Fibroblast of peridontal ligament (primary cell): ENCODE results near the gene STX1A.

ENCODE experiments used
- DNase-seq: peaks from one replicate; pipeline ENCODE4 v3.0.0-alpha.2; 2010; ENCODE audit errors: extremely low read depth

The STX1A gene

DNA sequence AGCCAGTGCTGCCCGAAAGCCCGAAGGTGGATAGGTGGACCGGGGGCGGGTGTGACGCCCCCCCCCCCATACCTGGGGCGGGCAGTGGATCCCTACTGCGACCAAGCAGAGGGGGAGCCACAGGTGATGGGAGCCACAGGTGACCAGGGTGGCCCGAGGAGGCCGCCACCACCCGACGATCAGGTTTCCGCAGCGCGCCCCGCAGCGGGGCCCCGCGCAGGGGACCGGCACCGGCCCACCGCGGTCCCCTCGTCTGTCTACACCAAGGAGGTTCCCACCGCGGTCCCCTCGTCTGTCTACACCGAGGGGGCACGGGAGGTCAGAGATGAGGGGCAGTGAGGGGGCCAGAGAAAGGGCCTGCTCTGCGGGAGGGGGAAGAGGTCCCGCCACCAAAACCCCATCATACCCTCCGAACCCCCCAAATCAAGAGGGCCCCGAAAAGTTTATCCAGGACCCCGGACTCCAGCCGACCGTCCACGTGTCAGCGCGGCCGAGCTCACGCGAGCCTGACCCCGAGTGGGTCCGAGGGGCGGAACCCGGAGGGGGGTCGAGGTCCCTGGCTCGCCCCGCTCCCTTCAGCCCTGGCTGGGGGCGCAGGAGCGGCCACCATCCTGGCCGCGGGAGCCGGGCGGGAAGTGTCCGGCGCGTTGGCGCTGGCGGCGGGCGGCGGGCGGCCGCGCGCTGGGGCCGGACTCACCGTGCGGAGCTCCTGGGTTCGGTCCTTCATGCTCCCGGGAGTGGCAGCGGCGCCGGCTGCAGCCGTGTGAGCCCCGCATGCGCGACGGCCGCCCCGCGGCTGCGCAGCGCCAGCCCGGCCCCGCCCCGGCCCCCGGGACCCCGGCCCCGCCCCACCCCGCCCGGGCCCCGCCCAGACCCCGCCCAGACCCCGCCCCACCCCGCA is at the start of gene STX1A:
Gene STX1A (minus strand): TSS at position 765 of the 901 bp plus-strand sequence. CDS start 38 bp downstream, at position 727.
- peak; percentile 45 for DNase-seq

DNA sequence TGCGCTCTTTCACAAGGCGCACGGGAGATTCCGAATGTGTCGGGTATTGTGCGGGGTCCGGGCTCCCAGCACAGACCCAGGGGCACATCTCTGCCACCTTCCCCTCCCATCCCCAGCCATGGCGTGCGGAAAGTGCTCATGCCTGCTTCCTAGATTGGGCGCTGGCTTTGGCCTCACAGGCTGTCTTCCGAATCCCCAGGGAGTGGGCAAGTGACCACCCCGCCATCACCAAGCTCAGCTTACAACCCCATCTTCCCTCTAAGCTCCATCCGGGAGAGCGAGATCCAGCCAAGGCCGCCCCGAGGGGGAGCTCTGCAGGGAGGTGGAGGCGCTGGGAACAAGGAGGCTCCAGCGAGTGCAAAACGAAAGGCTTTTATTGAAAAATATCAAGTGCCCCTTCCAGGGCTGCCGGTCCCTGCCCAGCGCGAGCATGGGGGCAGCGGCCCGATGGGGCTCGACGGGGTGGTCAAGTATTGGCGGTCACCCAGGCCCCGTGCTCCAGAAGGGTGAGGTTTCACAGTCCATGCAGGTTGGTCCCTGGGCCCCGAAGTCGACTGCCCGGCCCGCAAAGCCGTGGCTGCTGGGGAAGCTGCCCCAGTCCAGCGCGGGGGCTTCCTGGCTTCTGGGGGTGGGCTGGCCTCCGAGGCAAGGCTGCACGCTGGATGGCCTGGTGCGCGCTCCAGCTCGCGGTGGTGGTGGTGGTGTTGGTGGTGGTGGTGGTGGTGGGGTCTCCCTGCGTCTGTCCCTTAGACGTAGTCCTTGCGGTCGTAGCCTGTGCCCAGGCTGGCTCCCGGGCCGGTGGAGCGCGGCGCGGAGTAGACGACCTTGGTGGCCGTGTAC is 49.4 kb upstream of the STX1A start:
- DNase-seq: peak; percentile 3

DNA sequence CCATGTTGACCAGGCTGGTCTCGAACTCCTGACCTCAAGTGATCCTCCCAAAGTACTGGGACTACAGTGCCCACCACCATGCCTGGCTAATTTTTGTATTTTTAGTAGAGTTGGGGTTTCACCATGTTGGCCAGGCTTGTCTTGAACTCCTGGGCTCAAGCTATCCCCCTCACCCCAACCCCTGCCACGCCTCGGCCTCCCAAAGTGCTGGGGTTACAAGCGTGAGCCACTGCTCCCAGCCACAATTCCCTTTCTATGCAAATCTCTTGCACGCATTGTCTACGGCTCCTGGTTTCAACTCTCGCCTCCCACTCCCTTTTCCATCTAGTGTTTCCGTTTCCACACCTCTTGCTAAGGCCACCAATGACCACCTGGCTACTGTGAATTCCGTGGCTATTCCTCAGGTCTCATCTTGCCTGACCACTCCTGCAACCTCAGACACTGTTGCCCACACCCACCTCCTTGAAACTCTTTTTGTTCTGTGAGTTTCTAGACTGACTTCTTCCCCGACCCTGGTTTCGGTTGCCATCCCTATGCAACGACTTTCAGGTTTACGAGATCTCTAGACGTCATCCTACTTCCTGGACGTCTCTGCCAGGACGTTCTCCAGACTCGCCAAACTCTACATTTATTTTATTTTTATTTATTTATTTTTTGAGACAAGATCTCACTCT is 47.2 kb upstream of the STX1A start:
- DNase-seq: no peak

DNA sequence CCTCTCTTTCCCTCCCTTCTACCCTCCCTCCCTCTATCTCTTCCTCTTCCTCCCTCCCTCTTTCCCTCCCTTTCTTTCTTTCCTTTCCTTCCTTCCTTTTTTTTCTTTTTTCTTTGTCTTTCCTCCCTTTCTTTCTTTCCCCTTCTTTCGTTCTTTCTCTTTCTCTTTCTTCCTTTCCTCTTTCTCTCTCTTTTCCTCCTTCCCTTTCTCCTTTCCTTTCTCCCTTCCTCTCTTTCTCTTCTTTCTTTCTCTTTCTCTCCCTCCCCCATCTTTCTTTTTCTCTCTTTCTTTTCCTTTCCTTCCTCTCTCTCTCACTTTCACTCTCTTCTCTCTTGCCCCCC is 43.2 kb upstream of the STX1A start:
- no peak for DNase-seq

DNA sequence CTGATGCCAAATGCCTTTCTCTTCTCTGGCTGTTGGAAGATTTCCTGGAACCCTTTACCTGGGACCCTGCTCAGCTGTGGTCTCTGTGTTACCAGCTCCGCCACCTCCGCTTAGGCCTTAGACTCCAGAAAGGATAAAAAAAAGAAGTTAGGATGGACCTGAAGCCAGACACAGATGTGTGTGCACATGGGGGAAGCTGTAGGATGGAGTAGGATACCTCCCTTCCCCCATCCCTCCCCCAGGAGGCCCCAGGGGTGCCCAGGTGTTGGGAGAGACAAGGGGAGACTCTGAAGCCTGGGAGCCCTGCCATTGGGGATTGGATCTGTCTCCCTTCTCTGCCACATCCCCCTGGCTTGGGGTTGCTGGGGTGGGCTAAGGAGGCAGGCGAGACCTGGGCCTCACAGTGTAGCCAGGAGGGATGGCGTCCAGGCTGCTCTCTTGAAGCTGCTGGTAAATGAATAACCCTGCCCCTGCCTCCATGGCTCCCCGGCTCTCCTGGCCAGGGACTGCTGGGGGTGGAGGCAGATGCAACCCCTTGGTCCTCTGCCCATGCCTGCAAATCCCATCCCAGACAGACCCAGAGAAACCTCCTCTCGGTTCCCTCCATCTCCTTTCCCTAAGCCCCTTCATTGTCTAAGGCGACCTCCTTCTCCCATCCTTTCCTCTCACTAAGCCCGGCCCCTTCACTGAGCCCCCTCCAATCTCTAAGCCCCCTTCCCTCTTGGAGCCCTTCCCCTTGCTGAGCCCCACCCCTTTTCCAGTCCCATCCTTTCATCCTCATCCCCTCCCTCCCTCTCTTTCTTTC is 42.6 kb upstream of the STX1A start:
- DNase-seq: no peak

- no peak for DNase-seq
Observed at GRCh38 chr7:73758581-73759138, 39.2 kb upstream of the STX1A start.

- DNase-seq: no peak
Observed at GRCh38 chr7:73749931-73750776, 30.7 kb upstream of the STX1A start.

DNA sequence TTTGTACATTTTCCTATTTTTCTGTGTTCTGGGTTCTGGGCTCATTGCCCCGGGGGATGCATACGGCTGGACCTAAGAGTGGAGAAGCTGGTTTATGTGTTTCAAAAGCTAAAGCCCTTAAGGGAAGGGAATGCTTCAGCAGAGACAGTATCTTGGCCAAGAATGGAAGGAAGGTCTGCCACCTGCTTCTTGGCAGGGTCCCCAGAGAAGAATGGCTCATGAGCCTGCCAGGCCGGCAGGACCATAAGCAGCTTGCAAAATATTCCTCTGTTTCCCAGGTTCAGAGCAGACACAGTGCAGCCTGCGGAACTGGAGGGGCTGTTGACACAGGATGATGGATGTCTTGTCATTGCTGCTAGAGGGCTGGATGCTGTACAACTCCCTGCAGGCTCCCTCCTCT is 26.9 kb upstream of the STX1A start:
- no peak for DNase-seq

GRCh38 chr7:73742753-73743641 is 23.5 kb upstream of the STX1A start:
- no peak for DNase-seq

DNA sequence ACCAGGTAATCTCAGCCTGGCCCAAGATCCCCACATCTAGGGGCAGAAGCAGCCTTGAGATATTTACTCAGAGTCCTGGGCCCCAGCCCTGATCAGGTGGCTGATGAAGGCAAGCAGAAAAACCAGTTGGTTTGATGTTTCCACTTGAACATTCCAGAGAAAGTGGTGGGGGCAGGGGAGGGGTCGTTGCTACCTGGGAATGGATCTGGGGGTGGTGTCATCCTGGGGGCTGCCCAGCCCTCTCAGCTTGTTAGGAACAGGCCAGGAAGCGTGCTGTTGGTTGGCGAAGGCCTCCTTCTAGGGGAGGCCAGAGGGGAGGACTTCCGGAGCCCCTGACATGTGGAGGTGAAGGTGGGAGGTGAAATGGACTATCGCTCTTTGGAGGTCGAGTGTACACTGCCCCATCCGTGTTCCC is 22.9 kb upstream of the STX1A start:
- DNase-seq: no peak

DNA sequence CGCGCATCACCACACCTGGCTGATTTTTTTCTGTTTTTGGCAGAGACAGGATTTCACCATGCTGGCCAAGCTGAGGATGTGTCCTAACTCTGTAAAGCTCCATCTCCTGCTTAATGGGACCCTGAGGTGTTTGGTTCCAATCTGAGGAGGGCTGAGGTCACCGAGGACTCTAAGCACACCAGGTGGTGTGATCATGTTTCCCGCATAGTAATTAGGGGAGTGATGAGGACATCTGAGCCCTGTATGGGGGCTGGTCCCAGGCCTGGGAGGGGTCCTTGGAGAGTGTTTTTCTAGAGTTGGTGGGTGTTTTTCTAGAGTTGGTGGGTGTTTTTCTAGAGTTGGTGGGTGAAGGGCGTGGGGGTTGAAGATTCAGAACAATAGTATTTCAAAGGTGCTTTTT is 22.1 kb upstream of the STX1A start:
- no peak for DNase-seq

- no peak for DNase-seq
Observed at GRCh38 chr7:73740771-73741170, 21.3 kb upstream of the STX1A start.

- no peak for DNase-seq
Observed at GRCh38 chr7:73740212-73740611, 20.7 kb upstream of the STX1A start.

DNA sequence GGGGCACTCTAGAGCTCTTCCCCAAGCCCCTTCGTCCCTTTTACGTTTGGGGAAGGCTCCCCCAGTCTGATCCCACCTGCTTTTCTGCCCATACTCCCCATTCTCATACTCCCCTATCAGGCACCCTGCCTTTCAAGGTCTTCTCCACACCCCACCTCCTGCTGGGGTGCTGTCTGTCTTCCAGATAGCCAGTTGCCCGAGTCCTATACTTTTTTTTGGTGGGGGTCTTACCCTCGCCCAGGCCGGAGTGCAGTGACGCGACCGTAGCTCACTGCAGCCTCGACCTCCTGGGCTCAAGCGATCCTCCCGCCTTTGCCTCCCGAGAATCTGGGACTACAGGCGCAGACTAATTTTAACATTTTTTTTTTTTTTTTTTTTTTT is 19.9 kb upstream of the STX1A start:
- no peak for DNase-seq

- DNase-seq: peak; percentile 92
Observed at GRCh38 chr7:73738612-73739386, 19.3 kb upstream of the STX1A start, which contains the start of gene ABHD11. Gene ABHD11 (minus strand): TSS chr7:73738802. CDS start chr7:73738770, 32 bp downstream.

DNA sequence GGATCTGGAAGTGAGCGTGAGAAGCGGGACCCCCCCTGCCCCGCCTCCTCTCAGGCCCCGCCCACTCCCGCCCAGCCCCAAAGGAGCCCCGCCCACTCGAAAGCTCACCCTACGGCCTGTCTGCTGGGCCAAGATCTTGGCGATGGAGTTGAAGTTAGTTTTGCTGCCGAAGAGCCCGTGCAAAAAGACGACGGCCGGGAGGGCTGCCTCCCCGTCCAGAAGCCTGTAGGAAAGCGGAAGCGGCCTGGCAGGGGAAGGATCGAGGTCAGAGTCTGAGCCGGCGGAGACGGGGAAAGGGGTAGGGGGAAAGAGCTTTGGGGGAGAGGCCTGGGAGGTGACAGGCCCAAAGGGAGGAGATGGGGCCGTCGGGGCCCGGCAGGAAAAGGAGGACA is 18.7 kb upstream of the STX1A start:
- peak; percentile 45 for DNase-seq

DNA sequence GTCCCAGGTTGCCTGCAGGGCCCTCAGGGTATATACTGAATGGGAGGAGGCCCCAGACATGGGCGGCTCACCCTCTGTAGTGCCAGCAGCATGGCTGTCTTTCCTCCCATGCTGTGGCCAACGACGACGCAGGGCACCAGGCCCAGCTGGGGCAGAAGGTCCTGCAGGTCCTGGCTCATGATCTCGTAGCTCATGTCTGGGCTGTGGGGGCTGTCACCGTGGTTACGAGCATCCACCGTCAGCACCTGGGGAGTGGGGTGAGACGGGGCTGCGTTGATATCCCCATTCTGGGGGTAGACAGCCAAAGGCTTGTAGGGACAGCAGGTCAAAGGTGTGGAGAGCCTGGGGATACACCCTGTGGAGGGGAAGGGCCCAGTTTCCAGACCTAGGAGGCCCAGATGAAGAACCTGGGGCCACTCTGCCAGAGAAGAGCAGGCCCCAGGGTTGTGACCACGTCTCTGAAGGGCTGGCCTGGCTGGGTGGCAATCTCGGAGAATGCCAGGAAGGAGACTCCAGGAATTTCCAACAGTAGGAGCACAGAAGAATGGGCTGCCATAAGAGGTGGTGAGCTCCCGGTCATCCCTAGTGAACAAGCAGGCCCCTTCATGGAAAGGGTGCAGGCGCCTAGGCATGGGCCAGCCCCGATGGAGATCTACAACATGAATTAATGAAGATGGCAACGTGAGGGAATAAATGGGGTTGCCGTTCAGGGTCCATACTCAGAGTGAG is 18.2 kb upstream of the STX1A start:
- no peak for DNase-seq

- no peak for DNase-seq
Observed at GRCh38 chr7:73736885-73737284, 17.4 kb upstream of the STX1A start.
